Retinal pigment epithelial cell (primary cell): Measurements from ENCODE around the gene ANKLE1.
A peak's percentile ranks its signal among the peaks of the same experiment; 100 is the strongest.

Source experiments
- DNase-seq: peaks from one replicate; pipeline ENCODE4 v3.0.0-alpha.2; 2010; ENCODE audit warnings: low read depth
- H3K4me3 ChIP-seq: 2 replicates; pipeline ENCODE4 v1.5.1; 2011; ENCODE audit warnings: mild to moderate bottlenecking, low read length, control low read depth, moderate library complexity
- TF ChIP-seq, protein P1 (sequence below): conservative IDR thresholded peaks from 2 replicates; pipeline ENCODE4 v1.5.1; 2011; ENCODE audit warnings: low read depth, low read length, control low read depth, inconsistent platforms

The ANKLE1 gene

GRCh38 chr19:17309965-17310461 is 28.3 kb downstream of the ANKLE1 start:
- TF ChIP-seq, protein P1, sequence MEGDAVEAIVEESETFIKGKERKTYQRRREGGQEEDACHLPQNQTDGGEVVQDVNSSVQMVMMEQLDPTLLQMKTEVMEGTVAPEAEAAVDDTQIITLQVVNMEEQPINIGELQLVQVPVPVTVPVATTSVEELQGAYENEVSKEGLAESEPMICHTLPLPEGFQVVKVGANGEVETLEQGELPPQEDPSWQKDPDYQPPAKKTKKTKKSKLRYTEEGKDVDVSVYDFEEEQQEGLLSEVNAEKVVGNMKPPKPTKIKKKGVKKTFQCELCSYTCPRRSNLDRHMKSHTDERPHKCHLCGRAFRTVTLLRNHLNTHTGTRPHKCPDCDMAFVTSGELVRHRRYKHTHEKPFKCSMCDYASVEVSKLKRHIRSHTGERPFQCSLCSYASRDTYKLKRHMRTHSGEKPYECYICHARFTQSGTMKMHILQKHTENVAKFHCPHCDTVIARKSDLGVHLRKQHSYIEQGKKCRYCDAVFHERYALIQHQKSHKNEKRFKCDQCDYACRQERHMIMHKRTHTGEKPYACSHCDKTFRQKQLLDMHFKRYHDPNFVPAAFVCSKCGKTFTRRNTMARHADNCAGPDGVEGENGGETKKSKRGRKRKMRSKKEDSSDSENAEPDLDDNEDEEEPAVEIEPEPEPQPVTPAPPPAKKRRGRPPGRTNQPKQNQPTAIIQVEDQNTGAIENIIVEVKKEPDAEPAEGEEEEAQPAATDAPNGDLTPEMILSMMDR: no peak
- DNase-seq: no peak
- peak overlapping the region; percentile 93 for H3K4me3 ChIP-seq

GRCh38 chr19:17311455-17312188 is 29.9 kb downstream of the ANKLE1 start:
- TF ChIP-seq, protein P1: no peak
- no peak for DNase-seq
- H3K4me3 ChIP-seq: no peak overlapping the region

GRCh38 chr19:17312189-17313113 is 30.8 kb downstream of the ANKLE1 start:
- no peak for DNase-seq
- TF ChIP-seq, protein P1: no peak
- no peak overlapping the region for H3K4me3 ChIP-seq

DNA sequence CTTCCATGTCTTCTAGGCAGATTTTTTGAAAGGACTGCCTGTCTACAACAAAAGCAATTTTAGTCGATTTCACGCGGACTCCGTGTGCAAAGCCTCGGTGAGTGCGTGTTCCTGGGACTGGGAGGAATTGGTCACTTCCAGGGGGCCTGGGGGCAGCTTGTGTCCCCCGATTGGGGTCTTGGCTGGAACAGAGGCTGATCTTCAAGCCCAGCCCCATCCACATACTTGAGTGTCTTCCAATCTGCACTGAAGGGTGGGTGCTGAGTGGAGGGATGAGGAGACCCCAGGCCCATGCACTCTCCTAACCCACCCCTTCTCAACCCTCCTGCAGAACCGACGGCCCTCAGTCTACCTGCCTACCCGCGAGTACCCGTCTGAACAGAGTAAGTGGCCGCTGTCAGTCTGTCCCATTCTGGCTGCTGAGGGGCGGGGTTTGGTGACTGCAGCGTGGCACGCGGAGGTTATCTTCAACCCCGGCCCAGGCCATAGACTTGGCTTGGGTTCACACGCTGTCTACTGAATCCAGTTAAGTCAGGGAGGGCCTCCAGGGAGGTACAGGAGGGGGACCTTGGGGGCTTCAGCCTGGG is 32.4 kb downstream of the ANKLE1 start:
- no peak overlapping the region for H3K4me3 ChIP-seq
- TF ChIP-seq, protein P1: no peak
- DNase-seq: no peak

DNA sequence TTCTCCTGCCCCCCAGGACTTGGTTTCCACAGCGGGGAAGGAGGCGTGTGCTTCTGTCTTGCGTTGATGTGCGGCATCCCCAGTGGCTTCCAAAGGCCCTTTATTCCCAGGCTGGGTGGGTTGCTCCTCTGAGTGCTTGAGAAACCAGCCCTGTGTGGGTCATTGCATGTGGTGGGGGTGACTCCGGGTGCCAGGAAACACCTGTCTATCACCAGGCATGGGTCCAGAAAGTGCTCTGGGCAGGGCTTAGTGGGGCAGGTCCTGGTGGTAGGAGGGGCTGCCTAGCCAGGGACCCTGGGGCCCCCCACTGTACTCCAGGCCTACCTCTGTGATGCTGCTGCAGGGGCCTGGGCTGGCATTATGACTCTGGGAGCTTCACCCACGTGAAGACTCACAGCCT is 37.3 kb downstream of the ANKLE1 start:
- TF ChIP-seq, protein P1: no peak
- DNase-seq: no peak
- H3K4me3 ChIP-seq: no peak overlapping the region

DNA sequence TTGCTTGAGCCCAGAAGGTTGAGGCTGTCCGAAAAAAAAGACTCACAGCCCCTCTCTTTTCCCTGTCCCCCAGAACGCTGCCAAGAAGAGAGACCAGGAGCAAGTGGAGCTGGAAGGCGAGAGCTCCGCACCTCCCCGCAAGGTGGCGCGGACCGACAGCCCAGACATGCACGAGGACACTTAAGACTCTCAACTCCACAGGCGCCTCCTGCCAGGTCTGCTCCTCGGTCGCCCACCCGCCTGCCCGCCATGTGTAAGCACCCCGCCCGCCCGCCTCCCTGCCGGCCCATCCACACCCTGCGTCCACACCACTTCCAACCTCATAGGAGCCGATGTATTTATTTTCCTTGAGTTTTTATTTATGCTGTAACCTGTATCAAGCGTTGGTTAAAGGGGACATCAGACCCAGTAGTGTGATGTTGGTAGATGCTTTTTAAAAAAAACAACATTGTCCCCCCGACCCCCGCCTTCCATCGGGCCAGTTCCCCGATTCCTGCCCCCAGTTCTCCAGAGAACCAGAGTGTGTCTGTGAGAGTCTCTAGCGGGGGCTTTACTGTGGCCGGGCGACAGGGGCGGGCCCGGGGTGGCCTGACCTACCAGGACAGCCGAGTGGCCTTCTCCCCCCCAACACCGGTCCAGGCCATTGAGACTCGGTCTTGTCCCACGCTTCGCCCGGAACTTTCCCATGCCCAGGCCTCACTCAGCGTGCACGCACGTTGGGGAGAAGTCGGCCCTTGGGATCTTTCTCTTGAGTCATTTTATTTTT is 38.0 kb downstream of the ANKLE1 start:
- no peak for DNase-seq
- TF ChIP-seq, protein P1: no peak
- no peak overlapping the region for H3K4me3 ChIP-seq
